ENCODE results near the gene SFXN4. TPM values are rescaled to one million over a fixed set of nuclear protein-coding genes. Genes with fewer than 3 reads are reported as not detected.

SFXN4 gene
- total and polyA plus RNA-seq, 12 donors, result 31.0 to 135 (median 51.2) TPM

DNA sequence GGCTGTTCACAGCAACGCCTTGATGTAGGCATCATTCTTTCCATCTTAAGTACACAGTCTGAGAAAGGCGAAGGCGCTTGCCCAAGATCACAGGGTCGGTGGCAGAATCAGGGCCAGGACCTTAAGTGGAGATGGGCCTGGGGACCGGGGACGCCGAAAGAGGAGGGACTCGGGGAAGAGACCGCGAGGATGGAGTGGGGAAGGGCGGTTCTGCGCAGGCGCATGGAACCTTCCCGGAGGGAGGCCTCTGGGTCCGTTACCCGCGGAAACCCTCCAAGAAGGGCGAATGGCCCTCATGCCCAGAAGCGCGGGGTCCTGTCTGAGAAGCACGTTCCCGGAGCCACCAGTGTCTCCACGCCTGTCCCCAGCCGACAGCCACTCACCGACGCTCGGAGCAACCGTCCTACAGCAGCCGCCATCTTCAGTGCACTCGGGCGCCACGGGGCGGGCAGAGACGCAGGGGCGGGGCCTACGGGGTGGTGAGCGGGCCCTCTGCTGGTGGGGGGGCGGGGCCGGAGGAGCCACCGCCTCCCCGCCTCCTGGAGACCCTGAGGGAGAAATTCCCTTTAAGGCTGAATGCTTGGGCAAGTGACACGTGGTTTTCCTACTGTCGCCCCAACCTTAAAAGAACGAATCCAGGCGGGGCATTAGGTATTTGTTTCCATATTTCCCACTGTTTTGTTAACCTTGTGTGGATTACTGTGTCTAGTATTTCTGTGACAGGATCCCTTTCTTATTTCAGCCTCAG, 13.0 kb upstream of the SFXN4 start, which contains the start of gene PRDX3:
TSS of gene PRDX3 (minus strand) at position 441 of the 748 bp plus-strand sequence. CDS start at position 419, 22 bp downstream.
- no peaks in the 10 kb centered on the region for H3K9me3 ChIP-seq (replicated peaks in 1 of 3)
- H3K27me3 ChIP-seq, result no peaks in the 10 kb centered on the region
- DNase-seq, result peak; percentile 90 to 95 (median 94)
- H3K36me3 ChIP-seq (replicated peaks in 1 of 2), result peaks cover 0 to 10% of the 10 kb centered on the region in 2 donors
- WGBS, 4 donors, result 0 to 1% (median 0%) methylated on average over 18 to 45 of the region's 45 CpGs
- peak within 1 kb of the TSS; percentile 20 to 89 (median 61) for H3K4me3 ChIP-seq
- TF ChIP-seq, protein P1, sequence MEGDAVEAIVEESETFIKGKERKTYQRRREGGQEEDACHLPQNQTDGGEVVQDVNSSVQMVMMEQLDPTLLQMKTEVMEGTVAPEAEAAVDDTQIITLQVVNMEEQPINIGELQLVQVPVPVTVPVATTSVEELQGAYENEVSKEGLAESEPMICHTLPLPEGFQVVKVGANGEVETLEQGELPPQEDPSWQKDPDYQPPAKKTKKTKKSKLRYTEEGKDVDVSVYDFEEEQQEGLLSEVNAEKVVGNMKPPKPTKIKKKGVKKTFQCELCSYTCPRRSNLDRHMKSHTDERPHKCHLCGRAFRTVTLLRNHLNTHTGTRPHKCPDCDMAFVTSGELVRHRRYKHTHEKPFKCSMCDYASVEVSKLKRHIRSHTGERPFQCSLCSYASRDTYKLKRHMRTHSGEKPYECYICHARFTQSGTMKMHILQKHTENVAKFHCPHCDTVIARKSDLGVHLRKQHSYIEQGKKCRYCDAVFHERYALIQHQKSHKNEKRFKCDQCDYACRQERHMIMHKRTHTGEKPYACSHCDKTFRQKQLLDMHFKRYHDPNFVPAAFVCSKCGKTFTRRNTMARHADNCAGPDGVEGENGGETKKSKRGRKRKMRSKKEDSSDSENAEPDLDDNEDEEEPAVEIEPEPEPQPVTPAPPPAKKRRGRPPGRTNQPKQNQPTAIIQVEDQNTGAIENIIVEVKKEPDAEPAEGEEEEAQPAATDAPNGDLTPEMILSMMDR (IDR thresholded peaks at IDR 0.05), result peak in 2 of 6 experiments; percentile 3 to 15
- TF ChIP-seq POLR2A (IDR thresholded peaks at IDR 0.05), result peak; percentile 66 to 67
- peak within 1 kb of the TSS; percentile 47 to 98 (median 85) for H3K27ac ChIP-seq
- H3K4me1 ChIP-seq (replicated peaks in 1 of 2), result peaks cover 10 to 37% of the 10 kb centered on the region in 2 donors
- intact Hi-C loops (cut with DNase I), result no loop called here

DNA sequence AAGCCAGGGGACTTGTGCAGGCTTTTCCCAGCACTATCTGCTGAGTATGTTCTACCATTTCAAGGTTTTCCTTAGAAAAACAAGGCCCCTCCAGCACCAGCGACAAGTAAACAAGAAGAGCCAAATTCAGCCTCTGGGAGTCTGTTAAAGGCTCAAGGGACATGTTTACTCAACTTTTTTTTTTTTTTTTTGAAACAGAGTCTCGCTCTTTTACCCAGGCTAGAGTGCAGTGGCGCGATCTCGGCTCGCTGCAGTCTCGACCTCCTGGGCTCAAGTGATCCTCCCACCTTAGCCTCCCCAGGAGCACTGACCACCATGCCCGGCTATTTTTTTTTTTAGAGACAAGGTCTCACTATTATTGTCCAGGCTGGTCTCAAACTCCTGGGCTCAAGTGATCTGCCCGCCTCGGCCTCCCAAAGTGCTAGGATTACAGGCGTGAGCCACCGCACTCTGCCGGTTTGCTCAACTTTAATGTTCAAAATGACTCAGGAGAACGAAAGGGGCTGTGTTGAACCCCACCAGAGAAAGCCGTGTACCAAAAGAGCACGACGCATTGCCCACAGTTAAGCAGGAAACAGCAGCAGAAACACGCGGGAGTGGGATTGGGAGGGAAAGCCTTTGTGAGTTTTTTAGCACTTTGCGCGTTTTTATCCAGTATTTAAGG, 12.3 kb upstream of the SFXN4 start:
- 20 to 22% (median 21%) methylated on average over 21 of the region's 21 CpGs for WGBS, 4 donors
- peak in 2 of 7 donors; percentile 22 to 28 for DNase-seq

DNA sequence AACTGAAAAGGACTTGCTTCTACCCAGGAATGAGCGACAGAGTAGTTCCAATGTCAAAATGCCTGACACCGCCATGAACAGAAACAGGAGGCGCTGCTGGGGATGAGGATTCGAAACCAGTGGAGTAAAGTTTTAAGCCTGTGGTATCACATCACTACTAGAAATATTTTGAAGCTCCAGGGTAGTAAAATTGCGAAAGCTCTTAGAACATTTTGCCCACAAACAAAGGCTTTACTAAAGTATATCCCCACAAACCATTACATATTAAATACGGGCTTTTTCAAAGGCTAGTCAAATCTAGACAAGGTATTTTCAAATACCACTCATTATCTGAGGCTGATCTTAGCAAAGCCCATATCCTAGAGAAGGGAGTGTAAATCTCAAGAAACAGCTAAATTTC, 10.7 kb upstream of the SFXN4 start:
- Histone ChIP-seq H3K4me1 (replicated peaks in 1 of 2) (peaks cover 10 to 37% of the 10 kb centered on the region in 2 donors), H3K4me3 (no peak overlapping the region), H3K27me3 (no peaks in the 10 kb centered on the region), H3K9me3 (replicated peaks in 1 of 3) (no peaks in the 10 kb centered on the region), H3K27ac (no peak overlapping the region), H3K36me3 (replicated peaks in 1 of 2) (peaks cover 0 to 34% of the 10 kb centered on the region in 2 donors)
- TF ChIP-seq, protein P1 (IDR thresholded peaks at IDR 0.05), result no peak
- TF ChIP-seq POLR2A (IDR thresholded peaks at IDR 0.05), result no peak
- no peak for DNase-seq
- intact Hi-C loops (cut with DNase I), result no loop called here
- WGBS, 4 donors, result 89 to 94% (median 92%) methylated on average over 6 of the region's 6 CpGs

More for the DNA sequence above, 12.3 kb upstream of the SFXN4 start:
- intact Hi-C loops (cut with DNase I), result no loop called here
- H3K27ac ChIP-seq, result peak overlapping the region in 4 of 5 donors; percentile 47 to 98 (median 88)
- peaks cover 0 to 17% of the 10 kb centered on the region in 2 donors for H3K36me3 ChIP-seq (replicated peaks in 1 of 2)
- TF ChIP-seq, protein P1 (IDR thresholded peaks at IDR 0.05), result no peak
- no peak for TF ChIP-seq POLR2A (IDR thresholded peaks at IDR 0.05)
- peak overlapping the region; percentile 20 to 89 (median 61) for H3K4me3 ChIP-seq
- peaks cover 10 to 37% of the 10 kb centered on the region in 2 donors for H3K4me1 ChIP-seq (replicated peaks in 1 of 2)
- H3K27me3 ChIP-seq, result no peaks in the 10 kb centered on the region
- H3K9me3 ChIP-seq (replicated peaks in 1 of 3), result no peaks in the 10 kb centered on the region

DNA sequence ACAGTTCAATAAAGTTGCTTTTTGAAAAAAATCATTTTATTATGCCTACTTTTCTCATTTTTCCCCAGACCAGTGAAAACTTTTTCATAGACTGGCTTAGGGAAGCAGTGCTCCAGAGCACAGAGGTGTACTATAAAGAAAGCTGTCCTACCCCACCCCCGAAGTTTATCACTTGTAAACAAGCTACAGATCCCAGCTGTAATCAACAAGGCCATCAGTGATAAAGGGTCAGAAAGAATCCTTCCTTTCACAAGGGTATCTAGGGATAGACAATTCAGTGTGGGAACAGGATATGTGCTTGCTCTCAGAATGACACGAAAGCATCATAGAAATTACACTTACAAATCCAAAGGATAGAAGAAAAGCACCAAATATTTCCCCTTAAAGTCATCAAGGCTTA, 8.6 kb upstream of the SFXN4 start:
- peaks cover 10 to 36% of the 10 kb centered on the region in 2 donors for H3K4me1 ChIP-seq (replicated peaks in 1 of 2)

More for the DNA sequence above, 8.6 kb upstream of the SFXN4 start:
- peaks cover 0 to 53% of the 10 kb centered on the region in 2 donors for H3K36me3 ChIP-seq (replicated peaks in 1 of 2)
- H3K27me3 ChIP-seq, result no peaks in the 10 kb centered on the region
- no peaks in the 10 kb centered on the region for H3K9me3 ChIP-seq (replicated peaks in 1 of 3)
- TF ChIP-seq, protein P1 (IDR thresholded peaks at IDR 0.05), result no peak
- no peak for TF ChIP-seq POLR2A (IDR thresholded peaks at IDR 0.05)
- H3K27ac ChIP-seq, result no peak overlapping the region
- intact Hi-C loops (cut with DNase I), result no loop called here
- no peak overlapping the region for H3K4me3 ChIP-seq
- 36 to 56% (median 48%) methylated on average over 2 of the region's 2 CpGs for WGBS, 4 donors
- no peak for DNase-seq

Measured in adrenal gland (tissue), 12 donors.